Panc1 (cell line): ENCODE results near the gene PRR14L. TPM values are rescaled to one million over a fixed set of nuclear protein-coding genes. Genes with fewer than 3 reads are reported as not detected.

Source experiments
- ATAC-seq: fragments of 200-7000 bp; cut with Tn5 transposase; 2 replicates; pipeline ENCODE4 v1.9.1; 2020; ENCODE audit warnings: mild to moderate bottlenecking, moderate library complexity
- BruUV-seq: library from RNA; stranded (reverse); fragments of 400-500 nt; replicated peaks from 2 replicates; lab custom pipeline; 2021; lab: Mats Ljungman, UMichigan
- CTCF ChIA-PET: fragments of 300-600 bp; sonication (Branson Sonifier 250); formaldehyde crosslinking; loops from one replicate; lab custom pipeline; 2022; ENCODE audit warnings: antibody characterized with exemption; lab: Charles Lee
- POLR2A ChIA-PET: fragments of 300-600 bp; sonication (Branson Sonifier 250); formaldehyde crosslinking; loops from one replicate; lab custom pipeline; 2022; ENCODE audit warnings: antibody characterized with exemption; lab: Charles Lee
- DNase-seq: peaks from one replicate; pipeline ENCODE4 v3.0.0-alpha.2; 2010; ENCODE audit warnings: low read depth, low spot score
- H3K27ac ChIP-seq: 2 replicates; pipeline ENCODE4 v1.5.1; 2011; ENCODE audit warnings: mild to moderate bottlenecking, low read length, inconsistent platforms
- H3K27me3 ChIP-seq: fragments of 200-500 bp; sonication (Bioruptor generic); 2 replicates; pipeline ENCODE4 v1.6.0; 2014; ENCODE audit warnings: low read length, inconsistent platforms; ENCODE audit not compliant: control insufficient read depth, insufficient read depth
- H3K36me3 ChIP-seq: fragments of 200-500 bp; sonication (Bioruptor generic); 2 replicates; pipeline ENCODE4 v1.5.1; 2014; ENCODE audit warnings: inconsistent platforms, mild to moderate bottlenecking, low read length, moderate library complexity; ENCODE audit not compliant: control insufficient read depth, insufficient read depth
- H3K4me1 ChIP-seq: 2 replicates; pipeline ENCODE4 v1.5.1; 2011; ENCODE audit warnings: inconsistent platforms, mild to moderate bottlenecking, low read length, moderate library complexity; ENCODE audit not compliant: control insufficient read depth, insufficient read depth
- H3K4me3 ChIP-seq, 2 experiments: 2 replicates each; pipeline ENCODE4 v1.5.1; 2011 to 2012; ENCODE audit warnings: low read depth in 2 of 2, low read length in 2 of 2, mild to moderate bottlenecking in 2 of 2, inconsistent platforms in 1 of 2, moderate library complexity in 1 of 2
- H3K9me3 ChIP-seq: fragments of 200-500 bp; sonication (Bioruptor generic); 2 replicates; pipeline ENCODE4 v1.5.1; 2014; ENCODE audit warnings: low read depth, mild to moderate bottlenecking, inconsistent platforms, low read length, moderate library complexity; ENCODE audit not compliant: control insufficient read depth, insufficient read depth
- CTCF ChIP-seq: fragments of 450-650 bp; IDR thresholded peaks from 2 replicates; pipeline ENCODE4 v1.5.1; 2017; ENCODE audit warnings: mild to moderate bottlenecking
- POLR2AphosphoS5 ChIP-seq: IDR thresholded peaks from 2 replicates; pipeline ENCODE4 v1.6.1; 2012; ENCODE audit warnings: mild to moderate bottlenecking, low read depth, low read length, moderate library complexity
- REST ChIP-seq, 2 experiments: IDR thresholded peaks; 2 replicates each; pipeline ENCODE4 v1.6.1; 2011 to 2012; ENCODE audit warnings: low read depth in 2 of 2, control low read depth in 1 of 2, low read length in 1 of 2, mild to moderate bottlenecking in 1 of 2, moderate library complexity in 1 of 2; ENCODE audit not compliant: insufficient read depth in 1 of 2
- SIN3A ChIP-seq: IDR thresholded peaks from 2 replicates; pipeline ENCODE4 v1.6.1; 2012; ENCODE audit warnings: low read depth, mild to moderate bottlenecking, low read length, moderate library complexity, borderline replicate concordance; ENCODE audit not compliant: insufficient read depth
- TCF7L2 ChIP-seq: IDR thresholded peaks from 2 replicates; pipeline ENCODE4 v1.6.1; 2011; ENCODE audit warnings: mild to moderate bottlenecking, low read depth, low read length, inconsistent platforms
- in situ Hi-C: cut with HindIII; loops from 2 replicates; pipeline ENCODE4 v1.10.0; 2016; ENCODE audit warnings: low sequenced_read_pairs, low pct_unique_long_range_greater_than_20kb
- intact Hi-C: fragments of 100-400 bp; cut with micrococcal nuclease; formaldehyde crosslinking; loops from one replicate; pipeline ENCODE4 v1.10.0; 2022; ENCODE audit not compliant: unreplicated experiment
- total RNA-seq: library from RNA; stranded (reverse); gene quantifications from one replicate; pipeline ENCODE4 v1.2.1, GENCODE V29; 2021; ENCODE audit not compliant: unreplicated experiment

Gene PRR14L
- total RNA-seq, 1 experiment from 2014 or later = 45.7 TPM

- ChIA-PET CTCF (no interaction called here), POLR2A (no interaction called here)
- H3K36me3 ChIP-seq = no peaks in the 10 kb centered on the region
- H3K4me1 ChIP-seq = peaks cover 13% of the 10 kb centered on the region
- peak overlapping the region; percentile 40; the same call in 1 of the 2 replicates for H3K27ac ChIP-seq
- no peak for DNase-seq
- no TSS peak for BruUV-seq
- no peak overlapping the region for H3K4me3 ChIP-seq
- no peaks in the 10 kb centered on the region for H3K9me3 ChIP-seq
- in situ Hi-C loops (no loop called here), intact Hi-C loops (no loop called here)
- no peak for ATAC-seq
- TF ChIP-seq REST (IDR thresholded peaks at IDR 0.05; ENCODE audit: insufficient read depth in 1 of 2, low read depth in 2 of 2, low read length in 1 of 2) (no peak), POLR2AphosphoS5 (no peak), CTCF (no peak), SIN3A (no peak), TCF7L2 (no peak)
- no peaks in the 10 kb centered on the region for H3K27me3 ChIP-seq
Measured at GRCh38 chr22:31650391-31650790, 99.5 kb downstream of the PRR14L start.

GRCh38 chr22:31647523-31648320 lies 102.2 kb downstream of the PRR14L start:
- Histone ChIP-seq H3K27me3 (no peaks in the 10 kb centered on the region), H3K4me3 (no peak overlapping the region), H3K4me1 (peaks cover 3% of the 10 kb centered on the region; the same call in 1 of the 2 replicates), H3K27ac (peak overlapping the region; percentile 6), H3K9me3 (no peaks in the 10 kb centered on the region), H3K36me3 (no peaks in the 10 kb centered on the region)
- intact Hi-C loops (no loop called here), in situ Hi-C loops (no loop called here)
- TF ChIP-seq POLR2AphosphoS5 (no peak), TCF7L2 (no peak), CTCF (no peak), SIN3A (no peak), REST (IDR thresholded peaks at IDR 0.05; ENCODE audit: insufficient read depth in 1 of 2, low read depth in 2 of 2, low read length in 1 of 2) (no peak)
- POLR2A ChIA-PET = no interaction called here
- CTCF ChIA-PET = no interaction called here
- ATAC-seq (no peak), DNase-seq (no peak)
- BruUV-seq = no TSS peak
